Epithelial cell of proximal tubule (primary cell): ENCODE data around the gene ENAH. TPM values are rescaled to one million over a fixed set of nuclear protein-coding genes. Genes with fewer than 3 reads are reported as not detected.

Source experiments
- DNase-seq: peaks from one replicate; pipeline ENCODE4 v3.0.0-alpha.2; 2011; ENCODE audit warnings: low read depth
- H3K4me3 ChIP-seq: 2 replicates; pipeline ENCODE4 v1.5.1; 2011; ENCODE audit warnings: low read depth, mild to moderate bottlenecking, low read length
- total RNA-seq: library from RNA; depleted of rRNA; stranded (reverse); fragments of >200 nt; gene quantifications from 2 replicates; pipeline ENCODE4 v1.2.3, GENCODE V29; 2015
- TF ChIP-seq, protein P1 (sequence below): conservative IDR thresholded peaks from 2 replicates; pipeline ENCODE4 v1.5.1; 2012; ENCODE audit warnings: low read depth, mild to moderate bottlenecking, low read length

ENAH gene
- total RNA-seq, 1 donor from 2014 or later: 37.7 TPM

DNA sequence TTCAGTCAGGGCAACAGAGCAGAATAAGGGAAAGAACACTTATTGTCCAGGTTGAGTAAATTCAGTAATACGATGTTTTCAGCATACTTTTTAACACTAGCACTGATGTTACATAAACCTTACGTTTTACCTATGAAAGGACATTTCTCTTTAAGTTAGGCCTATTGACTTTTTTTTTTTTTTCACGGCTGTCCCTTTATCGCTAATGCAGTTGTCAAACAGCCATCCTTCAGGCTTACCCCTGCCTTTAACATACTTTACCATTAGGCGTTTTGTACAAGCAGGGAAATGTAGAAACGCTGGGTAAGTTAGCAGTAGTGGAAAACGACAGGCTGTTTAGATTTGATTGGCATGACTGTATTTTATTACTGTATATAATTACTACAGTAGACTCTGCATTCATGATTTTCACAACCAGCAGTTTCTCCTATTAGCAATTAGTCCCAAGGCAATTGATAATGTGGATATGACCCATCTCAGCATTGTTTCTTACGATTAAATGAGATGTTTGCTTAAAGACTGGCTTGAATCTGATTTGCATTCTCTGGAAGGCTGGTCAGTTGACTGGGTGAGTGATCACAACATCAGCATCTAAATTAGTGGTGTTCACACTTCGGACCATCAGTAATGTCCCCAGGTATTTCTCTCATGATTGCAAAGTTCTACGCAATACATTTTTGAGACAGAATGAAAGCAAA is 115.2 kb downstream of the ENAH start:
- TF ChIP-seq, protein P1, sequence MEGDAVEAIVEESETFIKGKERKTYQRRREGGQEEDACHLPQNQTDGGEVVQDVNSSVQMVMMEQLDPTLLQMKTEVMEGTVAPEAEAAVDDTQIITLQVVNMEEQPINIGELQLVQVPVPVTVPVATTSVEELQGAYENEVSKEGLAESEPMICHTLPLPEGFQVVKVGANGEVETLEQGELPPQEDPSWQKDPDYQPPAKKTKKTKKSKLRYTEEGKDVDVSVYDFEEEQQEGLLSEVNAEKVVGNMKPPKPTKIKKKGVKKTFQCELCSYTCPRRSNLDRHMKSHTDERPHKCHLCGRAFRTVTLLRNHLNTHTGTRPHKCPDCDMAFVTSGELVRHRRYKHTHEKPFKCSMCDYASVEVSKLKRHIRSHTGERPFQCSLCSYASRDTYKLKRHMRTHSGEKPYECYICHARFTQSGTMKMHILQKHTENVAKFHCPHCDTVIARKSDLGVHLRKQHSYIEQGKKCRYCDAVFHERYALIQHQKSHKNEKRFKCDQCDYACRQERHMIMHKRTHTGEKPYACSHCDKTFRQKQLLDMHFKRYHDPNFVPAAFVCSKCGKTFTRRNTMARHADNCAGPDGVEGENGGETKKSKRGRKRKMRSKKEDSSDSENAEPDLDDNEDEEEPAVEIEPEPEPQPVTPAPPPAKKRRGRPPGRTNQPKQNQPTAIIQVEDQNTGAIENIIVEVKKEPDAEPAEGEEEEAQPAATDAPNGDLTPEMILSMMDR: no peak
- no peak for DNase-seq
- H3K4me3 ChIP-seq: no peak overlapping the region

DNA sequence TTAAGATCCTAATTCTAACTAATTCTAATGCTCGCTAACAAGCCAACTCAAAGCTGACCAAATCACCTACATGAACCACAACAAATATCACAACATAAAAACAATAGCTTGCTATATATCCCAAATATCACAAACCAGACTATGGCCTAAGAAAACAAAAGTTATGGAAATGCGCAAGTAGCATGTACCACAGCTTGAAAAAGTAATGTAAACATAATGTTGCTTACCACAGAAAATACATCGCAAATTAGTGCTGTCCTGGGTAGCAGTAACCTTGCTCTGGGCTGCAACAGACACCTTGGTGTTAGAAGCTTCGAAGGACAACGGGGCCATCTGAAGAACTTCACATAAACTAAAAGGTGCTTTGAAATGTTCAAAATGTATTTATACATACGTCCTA is 117.6 kb downstream of the ENAH start:
- no peak for DNase-seq
- no peak overlapping the region for H3K4me3 ChIP-seq
- TF ChIP-seq, protein P1: no peak

DNA sequence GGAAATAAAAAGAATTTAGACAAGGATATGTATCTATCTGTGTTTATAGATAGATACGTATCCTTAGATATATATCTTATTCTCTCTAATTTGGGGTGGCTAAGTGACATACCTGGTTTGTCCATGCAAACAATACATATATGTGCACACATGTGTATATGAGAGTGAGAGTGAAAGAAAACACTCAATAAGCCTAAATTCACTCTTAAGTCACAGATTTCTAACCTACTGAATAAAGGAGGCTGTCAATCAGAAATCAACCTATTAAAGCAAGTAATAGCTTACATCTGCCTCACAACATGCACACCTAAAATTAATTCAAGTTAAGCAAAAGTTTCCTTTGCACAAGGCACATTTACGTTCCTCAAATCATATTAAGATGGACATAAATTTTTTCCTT is 118.2 kb downstream of the ENAH start:
- no peak for DNase-seq
- TF ChIP-seq, protein P1: no peak
- H3K4me3 ChIP-seq: no peak overlapping the region

DNA sequence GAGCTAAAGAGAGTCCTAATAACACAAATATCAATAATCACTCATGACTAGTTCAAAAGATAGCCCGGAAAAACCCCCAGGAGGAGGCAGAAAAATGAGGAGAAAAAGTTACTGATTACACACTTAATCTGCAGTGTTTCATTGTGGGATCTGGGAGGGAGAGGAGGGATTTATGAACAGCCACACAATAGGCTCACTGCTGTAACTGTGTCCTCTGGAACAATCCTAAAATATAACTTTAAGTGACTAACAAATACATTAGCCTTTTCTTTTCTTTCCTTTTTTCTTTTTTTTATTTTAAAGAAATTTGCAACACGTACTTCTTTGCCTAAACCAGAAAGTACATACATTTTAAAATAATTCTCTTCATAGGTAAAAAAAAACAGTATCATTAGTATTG is 118.8 kb downstream of the ENAH start:
- TF ChIP-seq, protein P1: no peak
- DNase-seq: no peak
- H3K4me3 ChIP-seq: no peak overlapping the region

DNA sequence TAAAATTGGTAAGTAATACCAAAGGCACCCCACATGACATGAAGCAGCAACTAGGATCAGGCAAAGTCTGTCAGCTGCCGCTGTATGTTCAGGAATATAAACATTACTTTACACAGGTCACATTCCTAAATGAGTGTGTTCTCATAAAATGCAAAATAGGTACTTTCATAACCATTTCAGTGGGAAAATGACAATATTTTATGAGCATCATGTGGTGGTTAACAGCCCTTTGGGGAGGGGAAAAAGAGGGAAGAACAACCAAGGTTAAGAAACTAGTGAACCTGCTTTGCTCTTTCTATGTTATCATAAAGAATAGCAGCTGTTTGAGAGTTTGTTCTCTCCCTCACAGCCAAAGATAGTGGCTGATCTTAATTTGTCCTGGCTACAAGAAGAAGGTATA is 119.7 kb downstream of the ENAH start:
- TF ChIP-seq, protein P1: no peak
- H3K4me3 ChIP-seq: no peak overlapping the region
- no peak for DNase-seq

DNA sequence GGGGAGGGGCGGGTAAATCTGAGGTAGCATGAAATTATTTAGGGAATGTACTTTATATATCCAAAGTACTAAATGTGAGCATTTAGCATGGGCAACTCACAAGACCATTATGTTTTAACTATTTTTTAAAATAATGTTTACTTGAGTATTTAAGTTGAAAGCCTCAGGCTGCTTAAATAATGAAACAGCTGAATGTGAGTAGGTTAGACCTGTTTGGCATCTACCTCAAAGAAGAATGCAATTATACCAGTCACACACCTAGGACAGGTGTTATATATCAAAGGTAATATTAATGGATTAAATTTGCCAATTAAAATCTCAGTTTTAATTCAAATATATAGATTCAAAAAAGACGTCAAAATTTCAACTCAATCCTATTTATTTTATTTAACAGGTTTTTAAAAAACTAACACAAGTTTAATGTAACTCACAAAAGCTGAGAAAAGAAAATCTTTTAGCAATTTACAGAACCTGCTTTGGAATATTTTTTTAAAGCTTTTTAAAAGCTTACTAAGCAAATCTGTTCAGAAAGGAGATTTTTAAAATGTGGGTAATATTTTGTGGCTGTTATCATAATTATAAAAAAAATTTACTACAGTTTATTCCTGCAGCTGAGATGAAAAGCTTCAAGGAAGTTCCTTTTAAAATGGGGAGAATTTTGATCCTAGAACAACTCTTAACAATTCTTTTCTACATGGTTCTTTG is 120.5 kb downstream of the ENAH start:
- DNase-seq: no peak
- no peak overlapping the region for H3K4me3 ChIP-seq
- TF ChIP-seq, protein P1: no peak
